Stomach smooth muscle (tissue), 2 donors: Measurements from ENCODE around the gene ZBTB46.
A peak's percentile ranks its signal among the peaks of the same experiment; 100 is the strongest.

Experiments used
- H3K27ac ChIP-seq: one replicate; pipeline ENCODE4 v1.7.0; 2013; ENCODE audit warnings: mild to moderate bottlenecking, low read length, inconsistent platforms
- H3K27me3 ChIP-seq, 2 donors: one replicate each; pipeline ENCODE4 v1.7.0; 2013; ENCODE audit warnings: low read length in 2 of 2; ENCODE audit not compliant: insufficient read depth in 2 of 2, control insufficient read depth in 1 of 2
- H3K36me3 ChIP-seq, 2 donors: one replicate each; pipeline ENCODE4 v1.7.0; 2013; ENCODE audit warnings: low read length in 2 of 2; ENCODE audit not compliant: control insufficient read depth in 2 of 2, insufficient read depth in 2 of 2
- H3K4me1 ChIP-seq: one replicate; pipeline ENCODE4 v1.7.0; 2013; ENCODE audit warnings: low read length; ENCODE audit not compliant: control insufficient read depth, insufficient read depth
- H3K4me3 ChIP-seq, 2 donors: one replicate each; pipeline ENCODE4 v1.7.0; 2013; ENCODE audit warnings: low read length in 2 of 2
- H3K9ac ChIP-seq, 2 donors: one replicate each; pipeline ENCODE4 v1.7.0; 2013; ENCODE audit warnings: low read length in 2 of 2, mild to moderate bottlenecking in 1 of 2
- H3K9me3 ChIP-seq, 2 donors: one replicate each; pipeline ENCODE4 v1.7.0; 2013; ENCODE audit warnings: low read length in 2 of 2; ENCODE audit not compliant: control insufficient read depth in 2 of 2
- donor health status: healthy.
- donor health status: Pancreatic carcinoma.

Gene ZBTB46

GRCh38 chr20:63864545-63864977 is 33.5 kb upstream of the ZBTB46 start:
- Histone ChIP-seq H3K36me3 (peaks cover 9 to 11% of the 10 kb centered on the region in 2 donors), H3K27ac (peak overlapping the region; percentile 85), H3K27me3 (no peaks in the 10 kb centered on the region), H3K9ac (peak overlapping the region; percentile 83 to 94), H3K4me3 (peak overlapping the region; percentile 91 to 94), H3K4me1 (peaks cover 23% of the 10 kb centered on the region), H3K9me3 (no peaks in the 10 kb centered on the region)

DNA sequence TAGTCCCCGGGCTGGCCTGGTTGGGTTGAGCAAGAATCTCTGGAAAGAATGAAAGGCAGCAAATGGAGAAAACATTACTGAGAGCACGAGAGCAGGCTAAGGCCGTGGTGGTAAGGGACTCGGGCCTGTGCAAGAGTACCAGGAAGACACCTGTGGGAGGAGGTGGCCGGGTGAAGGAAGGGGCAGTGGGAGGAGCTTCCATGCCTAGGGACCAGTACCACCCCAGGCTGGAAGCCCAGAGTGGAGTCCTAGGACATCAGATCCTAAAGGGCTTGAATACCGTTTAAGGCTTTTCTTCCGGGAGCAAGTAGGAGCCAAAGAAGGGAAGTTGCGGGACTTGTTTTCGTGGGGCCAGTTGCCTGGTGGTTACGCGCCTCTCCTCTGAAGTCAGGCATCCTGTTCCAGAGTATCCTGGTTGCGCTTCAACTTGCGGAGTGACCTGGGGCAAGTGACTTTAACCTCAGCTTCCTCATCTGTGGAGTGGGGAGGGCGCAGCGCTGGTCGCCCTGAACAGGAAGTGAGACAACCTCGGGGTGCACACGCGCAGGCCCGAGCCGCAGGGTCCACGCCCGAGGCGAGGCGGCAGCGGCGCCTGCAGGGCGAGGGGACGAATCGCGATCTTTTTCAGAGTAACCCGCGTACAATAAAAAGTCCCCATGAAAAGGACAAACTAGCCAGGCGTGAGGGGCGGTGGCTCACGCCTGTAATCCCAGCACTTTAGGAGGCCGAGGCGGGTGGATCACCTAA is 32.9 kb upstream of the ZBTB46 start:
- Histone ChIP-seq H3K27me3 (peaks cover 0 to under 1% of the 10 kb centered on the region in 2 donors), H3K9ac (peak overlapping the region; percentile 83 to 94), H3K4me1 (peaks cover 23% of the 10 kb centered on the region), H3K9me3 (no peaks in the 10 kb centered on the region), H3K4me3 (peak overlapping the region; percentile 91 to 94), H3K27ac (peak overlapping the region; percentile 85), H3K36me3 (peaks cover 3 to 5% of the 10 kb centered on the region in 2 donors)

GRCh38 chr20:63863021-63863797 is 32.1 kb upstream of the ZBTB46 start:
- peak overlapping the region; percentile 91 to 94 for H3K4me3 ChIP-seq
- H3K36me3 ChIP-seq, result peaks cover 0 to 3% of the 10 kb centered on the region in 2 donors
- H3K4me1 ChIP-seq, result peaks cover 29% of the 10 kb centered on the region
- peak overlapping the region; percentile 83 to 94 for H3K9ac ChIP-seq
- H3K27me3 ChIP-seq, result peaks cover 5 to 7% of the 10 kb centered on the region in 2 donors
- H3K9me3 ChIP-seq, result no peaks in the 10 kb centered on the region
- peak overlapping the region; percentile 85 for H3K27ac ChIP-seq

DNA sequence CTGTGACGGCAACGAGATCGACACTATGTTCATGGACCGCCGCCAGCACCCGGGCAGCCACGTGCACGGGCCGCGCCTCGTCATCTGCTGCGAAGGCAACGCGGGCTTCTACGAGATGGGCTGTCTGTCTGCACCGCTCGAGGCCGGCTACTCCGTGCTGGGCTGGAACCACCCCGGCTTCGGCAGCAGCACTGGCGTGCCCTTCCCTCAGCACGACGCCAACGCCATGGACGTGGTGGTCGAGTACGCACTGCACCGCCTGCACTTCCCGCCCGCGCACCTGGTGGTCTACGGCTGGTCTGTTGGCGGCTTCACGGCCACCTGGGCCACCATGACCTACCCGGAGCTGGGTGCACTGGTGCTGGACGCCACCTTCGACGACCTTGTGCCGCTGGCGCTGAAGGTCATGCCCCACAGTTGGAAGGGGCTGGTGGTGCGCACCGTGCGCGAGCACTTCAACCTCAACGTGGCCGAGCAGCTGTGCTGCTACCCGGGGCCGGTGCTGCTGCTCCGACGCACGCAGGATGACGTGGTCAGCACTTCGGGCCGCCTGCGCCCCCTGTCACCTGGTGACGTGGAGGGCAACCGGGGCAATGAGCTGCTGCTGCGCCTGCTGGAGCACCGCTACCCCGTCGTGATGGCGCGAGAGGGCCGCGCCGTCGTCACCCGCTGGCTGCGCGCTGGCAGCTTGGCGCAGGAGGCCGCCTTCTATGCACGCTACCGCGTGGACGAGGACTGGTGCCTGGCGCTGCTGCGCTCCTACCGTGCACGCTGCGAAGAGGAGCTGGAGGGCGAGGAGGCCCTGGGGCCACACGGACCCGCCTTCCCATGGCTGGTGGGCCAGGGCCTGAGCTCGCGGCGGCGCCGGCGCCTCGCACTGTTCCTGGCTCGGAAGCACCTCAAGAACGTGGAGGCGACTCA is 31.2 kb upstream of the ZBTB46 start:
- H3K9ac ChIP-seq, result no peak overlapping the region
- no peak overlapping the region for H3K27ac ChIP-seq
- H3K4me3 ChIP-seq, result no peak overlapping the region
- peaks cover 38% of the 10 kb centered on the region for H3K4me1 ChIP-seq
- peaks cover 0 to 3% of the 10 kb centered on the region in 2 donors for H3K36me3 ChIP-seq
- H3K9me3 ChIP-seq, result no peaks in the 10 kb centered on the region
- peaks cover 7 to 16% of the 10 kb centered on the region in 2 donors for H3K27me3 ChIP-seq

DNA sequence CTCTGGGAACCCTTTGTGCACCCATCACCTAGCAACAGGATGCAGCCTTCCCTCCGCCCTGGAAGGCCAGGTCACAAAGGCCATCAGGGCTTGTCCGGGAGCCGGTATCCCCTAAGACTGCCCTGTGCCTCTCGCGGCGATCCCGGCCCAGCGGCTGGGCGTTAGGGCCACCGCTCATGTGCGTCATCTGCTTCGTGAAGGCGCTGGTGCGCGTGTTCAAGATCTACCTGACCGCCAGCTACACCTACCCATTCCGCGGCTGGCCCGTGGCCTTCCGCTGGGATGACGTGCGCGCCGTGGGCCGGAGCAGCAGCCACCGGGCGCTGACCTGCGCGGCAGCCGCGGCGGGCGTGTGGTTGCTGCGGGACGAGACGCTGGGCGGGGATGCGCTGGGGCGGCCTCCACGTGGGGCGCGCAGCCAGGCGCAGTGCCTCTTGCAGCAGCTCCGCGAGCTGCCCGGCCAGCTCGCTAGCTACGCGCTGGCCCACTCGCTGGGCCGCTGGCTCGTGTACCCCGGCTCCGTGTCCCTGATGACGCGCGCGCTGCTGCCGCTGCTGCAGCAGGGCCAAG is 30.4 kb upstream of the ZBTB46 start, which contains the start of gene ABHD16B:
Gene ABHD16B, plus strand, starts transcription at position 134 of the 570 bp plus-strand sequence. Its CDS starts 43 bp downstream, at position 177.
- Histone ChIP-seq H3K36me3 (peaks cover 0 to 3% of the 10 kb centered on the region in 2 donors), H3K9ac (no peak within 1 kb of the TSS), H3K4me1 (peaks cover 39% of the 10 kb centered on the region), H3K4me3 (no peak within 1 kb of the TSS), H3K27me3 (peaks cover 7 to 20% of the 10 kb centered on the region in 2 donors), H3K9me3 (no peaks in the 10 kb centered on the region), H3K27ac (no peak within 1 kb of the TSS)

DNA sequence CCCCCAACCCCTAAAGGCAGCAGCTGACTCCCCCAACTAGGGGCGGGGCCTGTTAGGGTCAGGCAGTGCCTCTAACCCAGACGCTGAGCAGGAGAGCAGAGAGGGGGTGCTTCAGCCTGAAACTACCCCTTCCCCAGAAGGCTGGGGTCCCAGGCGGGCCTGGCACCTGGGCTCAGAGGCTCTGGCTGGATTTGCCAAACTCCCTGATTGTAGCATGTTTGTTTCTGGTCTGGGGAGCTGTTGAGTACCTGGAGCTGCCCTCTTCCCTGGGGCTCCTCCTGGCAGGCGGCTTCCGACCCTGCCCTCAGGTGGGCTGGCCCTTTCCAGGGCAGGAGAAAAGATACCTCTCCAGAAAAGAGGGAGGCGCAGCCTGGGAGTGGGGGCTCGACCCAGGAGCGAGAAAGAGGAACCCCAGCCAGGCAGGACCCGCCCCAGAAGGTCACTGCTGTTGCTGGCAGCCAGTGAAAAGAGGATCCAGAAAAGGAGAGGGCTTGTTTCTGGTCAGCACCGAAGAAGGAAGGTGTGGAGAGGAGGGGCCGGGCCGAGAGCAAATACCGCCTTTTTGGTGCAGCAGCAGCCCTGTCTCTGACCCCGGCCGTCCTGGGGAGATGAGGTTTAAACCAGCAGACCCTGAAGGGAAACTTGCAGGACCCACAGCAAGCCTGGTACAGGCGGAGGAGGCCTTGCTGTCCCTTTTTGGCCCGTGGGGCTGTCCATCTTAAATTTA is 29.4 kb upstream of the ZBTB46 start:
- no peaks in the 10 kb centered on the region for H3K9me3 ChIP-seq
- no peak overlapping the region for H3K9ac ChIP-seq
- H3K4me3 ChIP-seq, result no peak overlapping the region
- no peak overlapping the region for H3K27ac ChIP-seq
- peaks cover 42% of the 10 kb centered on the region for H3K4me1 ChIP-seq
- H3K36me3 ChIP-seq, result peaks cover 0 to 3% of the 10 kb centered on the region in 2 donors
- peaks cover 17 to 29% of the 10 kb centered on the region in 2 donors for H3K27me3 ChIP-seq

DNA sequence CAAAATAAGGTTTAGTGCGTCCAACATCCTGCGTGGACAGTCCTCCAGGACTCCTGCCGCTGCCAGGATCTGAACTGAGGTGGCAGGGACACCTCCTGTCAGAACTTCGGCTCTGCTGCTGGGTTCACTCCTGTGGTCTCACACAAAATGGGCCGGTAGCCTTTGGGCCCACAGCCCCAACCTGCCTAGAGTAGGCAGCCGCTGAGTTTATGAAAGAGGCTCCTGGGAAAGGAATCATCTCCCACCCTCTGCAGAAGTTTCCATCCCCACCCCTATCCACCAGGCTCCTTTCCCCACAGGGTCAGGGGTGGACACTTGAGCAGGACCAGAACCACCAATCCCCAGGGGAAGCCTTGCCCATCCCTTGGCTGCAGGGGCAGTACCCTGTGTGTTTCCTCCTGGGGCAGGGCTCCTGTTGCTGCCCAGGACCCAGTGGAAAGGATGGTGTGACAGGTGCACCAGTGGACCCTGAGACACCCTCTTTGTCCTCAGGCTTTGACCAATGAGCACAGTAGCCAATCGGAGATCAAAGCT is 28.2 kb upstream of the ZBTB46 start:
- H3K27ac ChIP-seq, result no peak overlapping the region
- peak overlapping the region in 1 of 2 donors; percentile 5 for H3K9ac ChIP-seq
- H3K9me3 ChIP-seq, result no peaks in the 10 kb centered on the region

DNA sequence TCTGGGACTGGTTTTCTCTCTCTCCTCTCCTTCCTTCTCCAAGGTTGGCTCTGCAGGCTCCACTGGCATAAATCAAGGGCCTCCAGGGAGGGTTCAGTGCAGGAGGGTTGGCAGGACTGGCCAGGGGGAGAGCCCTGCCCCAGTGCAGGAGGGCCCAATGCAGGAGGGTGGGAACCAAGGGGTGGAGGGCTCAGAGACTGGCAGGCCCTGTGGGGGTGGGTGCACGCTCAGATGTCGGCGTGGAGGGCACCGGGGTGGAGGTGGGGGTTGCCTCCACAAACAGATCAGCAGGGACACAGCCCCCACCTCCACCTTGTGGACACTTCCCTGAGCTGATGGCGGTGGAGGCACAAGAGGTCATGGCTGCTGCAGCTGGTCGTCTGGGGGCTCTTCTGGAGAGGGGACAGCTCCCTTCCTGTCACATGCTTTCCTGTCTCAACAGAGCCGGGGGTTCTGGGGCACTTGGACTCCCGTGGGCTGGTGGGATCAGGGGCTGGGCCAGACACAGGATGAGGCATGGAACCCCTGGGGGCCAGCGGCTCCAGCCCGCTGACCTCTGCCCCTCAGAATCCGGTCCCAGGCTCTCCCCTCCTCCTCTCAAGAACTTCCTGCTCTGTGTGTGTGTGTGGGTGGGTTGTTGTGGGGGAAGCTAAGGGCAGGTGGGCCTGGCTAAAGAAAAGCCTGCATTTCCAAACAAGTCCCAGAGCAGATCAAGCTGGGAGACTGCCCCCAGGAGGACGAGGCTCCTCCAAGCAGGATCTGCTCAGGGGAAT is 27.5 kb upstream of the ZBTB46 start:
- H3K27me3 ChIP-seq, result peaks cover 34 to 35% of the 10 kb centered on the region in 2 donors
- no peak overlapping the region for H3K4me3 ChIP-seq
- peaks cover 48% of the 10 kb centered on the region for H3K4me1 ChIP-seq
- peak overlapping the region in 1 of 2 donors; percentile 5 for H3K9ac ChIP-seq
- no peaks in the 10 kb centered on the region for H3K9me3 ChIP-seq
- peak overlapping the region; percentile 31 for H3K27ac ChIP-seq
- peaks cover 0 to 3% of the 10 kb centered on the region in 2 donors for H3K36me3 ChIP-seq

More for the DNA sequence above, 28.2 kb upstream of the ZBTB46 start:
- Histone ChIP-seq H3K4me1 (peaks cover 48% of the 10 kb centered on the region), H3K4me3 (no peak overlapping the region), H3K36me3 (peaks cover 0 to 3% of the 10 kb centered on the region in 2 donors), H3K27me3 (peaks cover 29 to 34% of the 10 kb centered on the region in 2 donors)
